CD14-positive monocyte (primary cell): Measurements from ENCODE around the gene TIAM2. TPM values are rescaled to one million over a fixed set of nuclear protein-coding genes. Genes with fewer than 3 reads are reported as not detected.

Source experiments
- DNase-seq, 3 donors: peaks; one replicate each; pipeline ENCODE4 v3.0.0-alpha.2; 2011 to 2022
- H2AFZ ChIP-seq: 2 replicates; pipeline ENCODE4 v1.6.0; 2012; ENCODE audit warnings: mild to moderate bottlenecking, low read depth, low read length, inconsistent platforms; ENCODE audit not compliant: insufficient read depth, poor library complexity, severe bottlenecking
- H3K27ac ChIP-seq, 2 donors: 1 replicate in 1 of 2; 2 replicates in 1 of 2; pipeline ENCODE4 v1.5.1; 2012 to 2013; ENCODE audit warnings: low read length in 2 of 2, control low read depth in 1 of 2, inconsistent platforms in 1 of 2, low read depth in 1 of 2, mild to moderate bottlenecking in 1 of 2
- H3K27me3 ChIP-seq, 2 donors: one replicate each; pipeline versions ENCODE4 v1.6.0 to v1.6.1; 2011 to 2013; ENCODE audit warnings: low read length in 2 of 2; ENCODE audit not compliant: control insufficient read depth in 2 of 2, insufficient read depth in 2 of 2
- H3K36me3 ChIP-seq, 2 donors: replicated peaks in 1 of 2; 1 replicate in 1 of 2; 2 replicates in 1 of 2; pipeline versions ENCODE4 v1.5.1 to v1.6.1; 2012 to 2013; ENCODE audit warnings: low read length in 2 of 2, control low read depth in 1 of 2, inconsistent platforms in 1 of 2, mild to moderate bottlenecking in 1 of 2; ENCODE audit not compliant: insufficient read depth in 2 of 2, control insufficient read depth in 1 of 2
- H3K4me1 ChIP-seq, 2 donors: 1 replicate in 1 of 2; 2 replicates in 1 of 2; pipeline versions ENCODE4 v1.5.1 to v1.6.1; 2012 to 2013; ENCODE audit warnings: low read length in 2 of 2, control low read depth in 1 of 2, inconsistent platforms in 1 of 2, mild to moderate bottlenecking in 1 of 2, moderate library complexity in 1 of 2; ENCODE audit not compliant: insufficient read depth in 2 of 2, control insufficient read depth in 1 of 2
- H3K4me2 ChIP-seq: replicated peaks from 2 replicates; pipeline ENCODE3; 2012; ENCODE audit warnings: low read length, moderate library complexity, mild to moderate bottlenecking; ENCODE audit not compliant: poor library complexity, severe bottlenecking; ENCODE audit errors: extremely low read depth
- H3K4me3 ChIP-seq, 3 experiments: fragments of 200-600 bp in 1 of 3; sonication (generic) in 1 of 3; replicated peaks in 1 of 3; 1 replicate in 2 of 3; 2 replicates in 1 of 3; pipeline ENCODE4 v1.5.1; 2011 to 2013; ENCODE audit warnings: low read length in 3 of 3, mild to moderate bottlenecking in 3 of 3, control low read depth in 2 of 3, low read depth in 2 of 3, inconsistent platforms in 1 of 3, moderate library complexity in 1 of 3
- H3K79me2 ChIP-seq: 2 replicates; pipeline ENCODE4 v1.6.0; 2012; ENCODE audit warnings: mild to moderate bottlenecking, control low read depth, inconsistent platforms, low read length, moderate library complexity; ENCODE audit not compliant: insufficient read depth
- H3K9ac ChIP-seq: 2 replicates; pipeline ENCODE4 v1.6.0; 2017; ENCODE audit warnings: low read length, mild to moderate bottlenecking; ENCODE audit not compliant: insufficient read depth, poor library complexity, severe bottlenecking
- H3K9me3 ChIP-seq, 2 donors: replicated peaks in 1 of 2; 1 replicate in 1 of 2; 2 replicates in 1 of 2; pipeline versions ENCODE4 v1.5.1 to v1.6.1; 2012 to 2013; ENCODE audit warnings: low read length in 2 of 2, control low read depth in 1 of 2; ENCODE audit not compliant: control insufficient read depth in 1 of 2, insufficient read depth in 1 of 2
- H4K20me1 ChIP-seq: 2 replicates; pipeline ENCODE4 v1.6.0; 2012; ENCODE audit warnings: mild to moderate bottlenecking, low read length, control low read depth, moderate library complexity; ENCODE audit not compliant: insufficient read depth
- H3K27ac Mint-ChIP-seq, 7 donors: one replicate each; pipeline ENCODE4 v1.8.0; 2020; ENCODE audit warnings: mild to moderate bottlenecking in 7 of 7, mixed read lengths in 7 of 7, moderate library complexity in 6 of 7, inconsistent platforms in 2 of 7
- H3K27me3 Mint-ChIP-seq, 3 donors: one replicate each; pipeline ENCODE4 v1.8.0; 2021 to 2022; ENCODE audit warnings: low read depth in 3 of 3, mild to moderate bottlenecking in 3 of 3, mixed read lengths in 3 of 3, moderate library complexity in 3 of 3, inconsistent platforms in 1 of 3
- H3K36me3 Mint-ChIP-seq, 2 donors: one replicate each; pipeline ENCODE4 v1.8.0; 2020; ENCODE audit warnings: mixed read lengths in 2 of 2, inconsistent platforms in 1 of 2, mild to moderate bottlenecking in 1 of 2
- H3K4me1 Mint-ChIP-seq: one replicate; pipeline ENCODE4 v1.8.0; 2020; ENCODE audit warnings: mild to moderate bottlenecking, mixed read lengths
- H3K4me3 Mint-ChIP-seq, 2 donors: one replicate each; pipeline ENCODE4 v1.8.0; 2020; ENCODE audit warnings: mild to moderate bottlenecking in 2 of 2, mixed read lengths in 2 of 2, moderate library complexity in 1 of 2
- H3K9me3 Mint-ChIP-seq, 7 donors: one replicate each; pipeline ENCODE4 v1.8.0; 2020 to 2022; ENCODE audit warnings: mixed read lengths in 7 of 7, mild to moderate bottlenecking in 6 of 7, moderate library complexity in 6 of 7, inconsistent platforms in 2 of 7
- CTCF ChIP-seq: fragments of 200-600 bp; IDR thresholded peaks from one replicate; pipeline ENCODE4 v1.8.0; 2022; ENCODE audit warnings: antibody characterized with exemption, mild to moderate bottlenecking
- WGBS: methylation state at CpG from one replicate; pipeline ENCODE4 v1.1.5; 2013; ENCODE audit warnings: missing lambda C conversion rate; ENCODE audit not compliant: insufficient coverage; 5-methylcytosine and 5-hydroxymethylcytosine counted together
- intact Hi-C, 2 donors: fragments of 100-400 bp; cut with micrococcal nuclease; formaldehyde crosslinking; loops; one replicate each; pipeline versions ENCODE4 v1.15.0 to v1.15.1; 2023
- polyA plus RNA-seq, 3 donors: library from polyadenylated mRNA; depleted of rRNA in 1 of 3; unstranded in 2 of 3; stranded (reverse) in 1 of 3; fragments of 300-500 nt in 2 of 3; fragments of >200 nt in 1 of 3; fragmentation: Illumina TruSeq in 2 of 3; gene quantifications; 1 replicate in 2 of 3; 2 replicates in 1 of 3; pipeline ENCODE4 v1.2.3, GENCODE V29; 2012 to 2021

Gene TIAM2
- polyA plus RNA-seq, 3 donors: 0.25 to 4.2 (median 0.67) TPM

GRCh38 chr6:155241966-155242365, 246.9 kb downstream of the TIAM2 start:
- Histone ChIP-seq H2AFZ (no peak overlapping the region), H3K79me2 (no peaks in the 10 kb centered on the region), H3K36me3 (no peaks in the 10 kb centered on the region), H3K9ac (no peak overlapping the region), H3K4me3 (no peak overlapping the region), H3K9me3 (peaks cover 0 to 6% of the 10 kb centered on the region in 2 donors), H3K4me1 (no peaks in the 10 kb centered on the region), H4K20me1 (no peaks in the 10 kb centered on the region), H3K27ac (no peak overlapping the region), H3K27me3 (no peaks in the 10 kb centered on the region), H3K4me2 (no peak overlapping the region)
- TF ChIP-seq CTCF: no peak
- Mint-ChIP-seq H3K4me3 (no peak overlapping the region), H3K36me3 (no peaks in the 10 kb centered on the region), H3K9me3 (peaks cover 0 to 8% (median 5%) of the 10 kb centered on the region in 7 donors), H3K4me1 (no peaks in the 10 kb centered on the region), H3K27ac (no peak overlapping the region), H3K27me3 (peaks cover 0 to 3% (median 2%) of the 10 kb centered on the region in 3 donors)
- intact Hi-C loops: no loop called here
- no peak for DNase-seq
- WGBS: 91% methylated on average over 6 of the region's 8 CpGs

- H3K4me1 Mint-ChIP-seq: no peaks in the 10 kb centered on the region
- no peaks in the 10 kb centered on the region for H4K20me1 ChIP-seq
- no peak overlapping the region for H3K4me3 Mint-ChIP-seq
- H3K9ac ChIP-seq: no peak overlapping the region
- no peak for TF ChIP-seq CTCF
- H3K9me3 Mint-ChIP-seq: peaks cover 0 to 2% (median 0%) of the 10 kb centered on the region in 7 donors
- WGBS: no CpG with 5 or more reads among the region's 4 CpGs
- no peak overlapping the region for H3K4me2 ChIP-seq
- no peak overlapping the region for H3K4me3 ChIP-seq
- H3K36me3 Mint-ChIP-seq: peaks cover 0 to 2% of the 10 kb centered on the region in 2 donors
- no peaks in the 10 kb centered on the region for H3K4me1 ChIP-seq
- H3K27me3 ChIP-seq: no peaks in the 10 kb centered on the region
- intact Hi-C loops: no loop called here
- H3K27ac ChIP-seq: no peak overlapping the region
- no peak overlapping the region for H3K27ac Mint-ChIP-seq
- H3K27me3 Mint-ChIP-seq: peaks cover 0 to 2% (median 1%) of the 10 kb centered on the region in 3 donors
- H2AFZ ChIP-seq: no peak overlapping the region
- H3K79me2 ChIP-seq: no peaks in the 10 kb centered on the region
- H3K36me3 ChIP-seq: no peaks in the 10 kb centered on the region
- no peak for DNase-seq
- H3K9me3 ChIP-seq: no peaks in the 10 kb centered on the region
Observed at GRCh38 chr6:155244434-155244833, 249.3 kb downstream of the TIAM2 start.
